ENCODE results near the gene NUP188. TPM values are rescaled to one million over a fixed set of nuclear protein-coding genes. Genes with fewer than 3 reads are reported as not detected.

Gene NUP188
- total and polyA plus RNA-seq, 2 of the 13 experiments (the other 11 are each of a cell fraction or from before 2014, with no cell fraction given) = 28.0 to 38.5 TPM

- peak; percentile 47; the same call in 1 of the 2 replicates for TF ChIP-seq ARID5B (CRISPR knock-in tag; IDR thresholded peaks at IDR 0.05)
- TF ChIP-seq JUNB (CRISPR knock-in tag; IDR thresholded peaks at IDR 0.05; ENCODE audit: borderline replicate concordance) = no peak
- 0 out of 2 replicates have a peak, but pooled peaks have one; percentile 23 for TF ChIP-seq HMGXB3 (CRISPR knock-in tag; IDR thresholded peaks at IDR 0.05; ENCODE audit: borderline replicate concordance)
- TF ChIP-seq ETV5 (CRISPR knock-in tag; IDR thresholded peaks at IDR 0.05; ENCODE audit: borderline replicate concordance) = peak; percentile 91
- peak; percentile 53; the same call in 1 of the 2 replicates for TF ChIP-seq RXRB (CRISPR knock-in tag; IDR thresholded peaks at IDR 0.05; ENCODE audit: borderline replicate concordance)
- TF ChIP-seq MXD4 (CRISPR knock-in tag; IDR thresholded peaks at IDR 0.05) = 0 out of 2 replicates have a peak, but pooled peaks have one; percentile 13
- TF ChIP-seq HDAC2 (CRISPR knock-in tag; IDR thresholded peaks at IDR 0.05) = peak; percentile 31; the same call in 1 of the 2 replicates
- TF ChIP-seq ZNF605 (CRISPR knock-in tag; IDR thresholded peaks at IDR 0.05) = 0 out of 2 replicates have a peak, but pooled peaks have one; percentile 40
Measured at GRCh38 chr9:128911529-128912035, 35.9 kb upstream of the NUP188 start (continued).

Data from HepG2 (cell line).